ENCODE data around the gene CXCL17.
"Not testable (repeated sequence)": the region's sequence is repeated elsewhere in the genome, so short reads cannot be mapped to it uniquely, and the experiment has no call there.

Gene CXCL17

DNA sequence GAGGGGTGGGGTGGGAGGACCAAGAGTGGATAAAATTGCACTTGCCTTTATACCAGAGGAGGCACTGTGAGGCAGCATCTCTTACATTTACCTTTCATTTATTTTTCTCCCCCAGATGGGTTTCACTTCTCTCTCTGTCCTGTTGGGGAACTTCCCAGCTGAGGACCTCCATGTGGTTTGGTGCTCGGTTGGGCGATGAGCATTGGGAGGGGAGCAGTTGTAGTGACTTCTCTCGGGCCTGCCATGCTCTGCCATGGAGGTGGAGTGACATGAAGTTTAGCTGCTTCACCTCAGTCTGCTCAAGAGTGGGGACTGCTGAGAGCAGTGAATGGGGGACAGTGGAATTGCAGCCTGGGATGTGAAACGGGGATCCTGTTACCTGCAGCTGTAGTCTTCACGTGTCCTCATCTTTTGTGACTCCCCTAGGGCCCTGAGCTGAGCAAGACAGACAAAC is 23.1 kb upstream of the CXCL17 start:
- no peak overlapping the region for H3K27ac ChIP-seq (ENCODE audit: low read depth, low read length)
- peaks cover 32% of the 10 kb centered on the region for H3K4me1 ChIP-seq (ENCODE audit: control insufficient read depth, insufficient read depth, low read length, unreplicated experiment)
- H3K79me2 ChIP-seq (ENCODE audit: control insufficient read depth, insufficient read depth, low read length, unreplicated experiment): no peaks in the 10 kb centered on the region
- H2AFZ ChIP-seq (ENCODE audit: low read length, unreplicated experiment): no peak overlapping the region
- no peak overlapping the region for H3K4me3 ChIP-seq (ENCODE audit: low read depth, low read length)
- H3K27me3 ChIP-seq (ENCODE audit: insufficient read depth, low read length): no peaks in the 10 kb centered on the region
- H3K36me3 ChIP-seq (ENCODE audit: insufficient read depth, low read length): no peaks in the 10 kb centered on the region

DNA sequence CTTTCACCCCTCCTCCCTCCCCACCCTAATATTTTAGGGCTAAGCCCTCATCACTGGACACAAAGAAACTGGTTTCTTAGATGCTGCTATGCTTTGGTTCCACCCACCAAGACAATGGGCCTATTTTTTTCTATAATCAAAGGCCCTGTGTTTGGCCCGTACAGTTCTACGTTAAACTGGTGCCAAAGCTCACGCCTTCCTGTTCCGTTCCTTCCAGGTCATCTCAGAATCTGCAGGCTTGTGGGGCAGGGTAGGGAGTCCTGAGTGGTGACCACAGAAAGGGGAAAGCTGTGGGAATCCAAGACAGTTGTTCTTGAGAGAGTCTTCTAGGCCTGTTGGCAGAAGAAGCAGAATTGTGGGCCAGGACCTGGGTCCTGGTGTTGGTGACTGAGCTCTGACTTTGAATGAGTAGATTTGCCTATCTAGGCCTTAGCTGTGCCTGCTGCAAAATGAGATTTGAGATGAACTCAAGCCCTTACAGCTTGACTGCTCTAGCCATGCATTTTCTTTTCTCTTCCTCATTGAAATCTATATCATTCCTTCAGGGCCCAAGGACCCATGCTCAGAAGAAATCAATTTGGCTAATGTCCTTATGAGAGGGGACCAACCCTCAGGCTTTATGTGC is 19.1 kb upstream of the CXCL17 start:
- Histone ChIP-seq H3K27ac (ENCODE audit: low read depth, low read length) (no peak overlapping the region), H2AFZ (ENCODE audit: low read length, unreplicated experiment) (no peak overlapping the region), H3K27me3 (ENCODE audit: insufficient read depth, low read length) (no peaks in the 10 kb centered on the region), H3K36me3 (ENCODE audit: insufficient read depth, low read length) (no peaks in the 10 kb centered on the region), H3K79me2 (ENCODE audit: control insufficient read depth, insufficient read depth, low read length, unreplicated experiment) (no peaks in the 10 kb centered on the region), H3K4me1 (ENCODE audit: control insufficient read depth, insufficient read depth, low read length, unreplicated experiment) (peaks cover 12% of the 10 kb centered on the region), H3K4me3 (ENCODE audit: low read depth, low read length) (no peak overlapping the region)

DNA sequence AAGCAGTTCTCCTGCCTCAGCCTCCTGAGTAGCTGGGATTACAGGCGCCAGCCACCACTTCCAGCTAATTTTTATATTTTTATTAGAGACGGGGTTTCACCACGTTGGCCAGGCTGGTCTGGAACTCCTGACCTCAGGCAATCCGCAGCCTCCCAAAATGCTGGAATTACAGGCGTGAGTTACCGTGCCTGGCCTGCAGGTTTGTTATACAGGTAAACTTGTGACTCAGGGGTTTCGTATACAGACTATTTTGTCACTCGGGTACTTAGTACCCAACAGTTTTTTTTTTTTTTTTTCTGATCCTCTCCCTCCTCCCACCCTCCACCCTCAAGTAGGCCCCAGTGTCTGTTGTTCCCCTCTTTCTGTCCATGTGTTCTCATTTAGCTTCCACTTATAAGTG is 18.5 kb upstream of the CXCL17 start:
- not testable (repeated sequence) for H3K79me2 ChIP-seq (ENCODE audit: control insufficient read depth, insufficient read depth, low read length, unreplicated experiment); H3K4me3 ChIP-seq (ENCODE audit: low read depth, low read length)

DNA sequence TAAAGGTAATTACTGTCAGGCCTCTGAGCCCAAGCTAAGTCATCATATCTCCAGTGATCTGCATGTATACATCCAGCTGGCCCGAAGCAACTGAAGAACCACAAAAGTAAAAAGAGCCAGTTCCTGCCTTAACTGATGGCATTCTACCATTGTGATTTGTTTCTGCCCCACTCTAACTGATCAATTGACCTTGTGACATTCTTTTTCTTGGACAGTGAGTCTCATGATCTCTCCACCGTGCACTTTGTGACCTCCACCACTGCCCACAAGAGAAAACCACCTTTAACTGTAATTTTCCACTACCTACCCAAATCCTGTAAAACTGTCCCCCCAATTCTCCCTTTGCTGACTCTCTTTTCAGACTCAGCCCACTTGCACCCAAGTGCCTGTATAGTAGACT is 17.2 kb upstream of the CXCL17 start:
- Histone ChIP-seq H3K79me2 (ENCODE audit: control insufficient read depth, insufficient read depth, low read length, unreplicated experiment) (no peaks in the 10 kb centered on the region), H3K27me3 (ENCODE audit: insufficient read depth, low read length) (no peaks in the 10 kb centered on the region), H3K27ac (ENCODE audit: low read depth, low read length) (no peak overlapping the region), H3K36me3 (ENCODE audit: insufficient read depth, low read length) (no peaks in the 10 kb centered on the region), H3K4me1 (ENCODE audit: control insufficient read depth, insufficient read depth, low read length, unreplicated experiment) (peaks cover 9% of the 10 kb centered on the region), H3K4me3 (ENCODE audit: low read depth, low read length) (no peak overlapping the region), H2AFZ (ENCODE audit: low read length, unreplicated experiment) (no peak overlapping the region)

More for the DNA sequence above, 18.5 kb upstream of the CXCL17 start:
- H3K27ac ChIP-seq (ENCODE audit: low read depth, low read length); H2AFZ ChIP-seq (ENCODE audit: low read length, unreplicated experiment); H3K36me3 ChIP-seq (ENCODE audit: insufficient read depth, low read length); H3K27me3 ChIP-seq (ENCODE audit: insufficient read depth, low read length); H3K4me1 ChIP-seq (ENCODE audit: control insufficient read depth, insufficient read depth, low read length, unreplicated experiment): not testable (repeated sequence)

DNA sequence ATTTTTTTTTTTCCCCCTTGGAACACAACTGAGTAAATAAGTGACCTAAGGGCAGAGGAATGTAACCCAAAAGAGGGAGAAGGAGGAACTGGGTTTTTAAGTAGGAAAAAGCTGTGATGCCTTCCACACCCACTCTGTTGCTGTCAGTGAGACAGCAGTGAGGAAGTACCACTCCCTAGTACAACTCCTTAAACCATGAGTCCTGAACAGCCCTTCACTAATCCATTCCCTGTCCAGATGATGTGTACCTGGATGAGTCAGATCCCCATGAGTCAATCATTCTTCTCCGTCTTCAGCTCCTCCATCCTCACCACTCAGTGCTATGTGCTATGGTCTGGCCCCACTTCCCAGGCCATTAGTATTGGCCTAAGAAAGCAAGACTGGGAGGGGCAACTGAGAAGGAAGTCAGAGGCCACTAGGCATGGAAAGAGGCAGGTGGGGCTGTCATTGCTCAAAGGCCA is 12.9 kb upstream of the CXCL17 start:
- H2AFZ ChIP-seq (ENCODE audit: low read length, unreplicated experiment): no peak overlapping the region
- H3K4me3 ChIP-seq (ENCODE audit: low read depth, low read length): no peak overlapping the region
- H3K27me3 ChIP-seq (ENCODE audit: insufficient read depth, low read length): no peaks in the 10 kb centered on the region
- no peaks in the 10 kb centered on the region for H3K36me3 ChIP-seq (ENCODE audit: insufficient read depth, low read length)
- no peaks in the 10 kb centered on the region for H3K79me2 ChIP-seq (ENCODE audit: control insufficient read depth, insufficient read depth, low read length, unreplicated experiment)
- H3K27ac ChIP-seq (ENCODE audit: low read depth, low read length): no peak overlapping the region
- peaks cover 9% of the 10 kb centered on the region for H3K4me1 ChIP-seq (ENCODE audit: control insufficient read depth, insufficient read depth, low read length, unreplicated experiment)

- Histone ChIP-seq H3K4me1 (ENCODE audit: control insufficient read depth, insufficient read depth, low read length, unreplicated experiment) (peaks cover 12% of the 10 kb centered on the region), H3K79me2 (ENCODE audit: control insufficient read depth, insufficient read depth, low read length, unreplicated experiment) (no peaks in the 10 kb centered on the region), H2AFZ (ENCODE audit: low read length, unreplicated experiment) (no peak overlapping the region), H3K4me3 (ENCODE audit: low read depth, low read length) (no peak overlapping the region), H3K27me3 (ENCODE audit: insufficient read depth, low read length) (no peaks in the 10 kb centered on the region), H3K27ac (ENCODE audit: low read depth, low read length) (no peak overlapping the region), H3K36me3 (ENCODE audit: insufficient read depth, low read length) (no peaks in the 10 kb centered on the region)
Measured at GRCh38 chr19:42455086-42455485, 12.3 kb upstream of the CXCL17 start.

GRCh38 chr19:42452590-42452989 is 9.8 kb upstream of the CXCL17 start:
- H3K79me2 ChIP-seq (ENCODE audit: control insufficient read depth, insufficient read depth, low read length, unreplicated experiment): no peaks in the 10 kb centered on the region
- H3K4me3 ChIP-seq (ENCODE audit: low read depth, low read length): no peak overlapping the region
- H3K4me1 ChIP-seq (ENCODE audit: control insufficient read depth, insufficient read depth, low read length, unreplicated experiment): peaks cover 17% of the 10 kb centered on the region
- H2AFZ ChIP-seq (ENCODE audit: low read length, unreplicated experiment): no peak overlapping the region
- H3K36me3 ChIP-seq (ENCODE audit: insufficient read depth, low read length): no peaks in the 10 kb centered on the region
- no peak overlapping the region for H3K27ac ChIP-seq (ENCODE audit: low read depth, low read length)
- H3K27me3 ChIP-seq (ENCODE audit: insufficient read depth, low read length): no peaks in the 10 kb centered on the region

GRCh38 chr19:42450314-42450934 is 7.7 kb upstream of the CXCL17 start:
- H3K27ac ChIP-seq (ENCODE audit: low read depth, low read length): no peak overlapping the region
- no peaks in the 10 kb centered on the region for H3K36me3 ChIP-seq (ENCODE audit: insufficient read depth, low read length)
- no peaks in the 10 kb centered on the region for H3K79me2 ChIP-seq (ENCODE audit: control insufficient read depth, insufficient read depth, low read length, unreplicated experiment)
- H3K4me1 ChIP-seq (ENCODE audit: control insufficient read depth, insufficient read depth, low read length, unreplicated experiment): peaks cover 10% of the 10 kb centered on the region
- no peak overlapping the region for H2AFZ ChIP-seq (ENCODE audit: low read length, unreplicated experiment)
- no peaks in the 10 kb centered on the region for H3K27me3 ChIP-seq (ENCODE audit: insufficient read depth, low read length)
- no peak overlapping the region for H3K4me3 ChIP-seq (ENCODE audit: low read depth, low read length)

GRCh38 chr19:42448306-42448705 is 5.6 kb upstream of the CXCL17 start:
- not testable (repeated sequence) for H3K4me1 ChIP-seq (ENCODE audit: control insufficient read depth, insufficient read depth, low read length, unreplicated experiment); H3K4me3 ChIP-seq (ENCODE audit: low read depth, low read length); H3K79me2 ChIP-seq (ENCODE audit: control insufficient read depth, insufficient read depth, low read length, unreplicated experiment); H2AFZ ChIP-seq (ENCODE audit: low read length, unreplicated experiment); H3K36me3 ChIP-seq (ENCODE audit: insufficient read depth, low read length); H3K27me3 ChIP-seq (ENCODE audit: insufficient read depth, low read length); H3K27ac ChIP-seq (ENCODE audit: low read depth, low read length)

GRCh38 chr19:42445948-42446347 is 3.2 kb upstream of the CXCL17 start:
- H3K4me3 ChIP-seq (ENCODE audit: low read depth, low read length): no peak overlapping the region
- no peaks in the 10 kb centered on the region for H3K36me3 ChIP-seq (ENCODE audit: insufficient read depth, low read length)
- no peak overlapping the region for H2AFZ ChIP-seq (ENCODE audit: low read length, unreplicated experiment)
- H3K4me1 ChIP-seq (ENCODE audit: control insufficient read depth, insufficient read depth, low read length, unreplicated experiment): peaks cover 8% of the 10 kb centered on the region
- no peaks in the 10 kb centered on the region for H3K27me3 ChIP-seq (ENCODE audit: insufficient read depth, low read length)
- no peak overlapping the region for H3K27ac ChIP-seq (ENCODE audit: low read depth, low read length)
- no peaks in the 10 kb centered on the region for H3K79me2 ChIP-seq (ENCODE audit: control insufficient read depth, insufficient read depth, low read length, unreplicated experiment)

GRCh38 chr19:42443944-42444398 is 1.2 kb upstream of the CXCL17 start:
- no peaks in the 10 kb centered on the region for H3K36me3 ChIP-seq (ENCODE audit: insufficient read depth, low read length)
- H3K79me2 ChIP-seq (ENCODE audit: control insufficient read depth, insufficient read depth, low read length, unreplicated experiment): no peaks in the 10 kb centered on the region
- H3K27ac ChIP-seq (ENCODE audit: low read depth, low read length): no peak overlapping the region
- H3K4me3 ChIP-seq (ENCODE audit: low read depth, low read length): no peak overlapping the region
- H3K27me3 ChIP-seq (ENCODE audit: insufficient read depth, low read length): no peaks in the 10 kb centered on the region
- H2AFZ ChIP-seq (ENCODE audit: low read length, unreplicated experiment): no peak overlapping the region
- H3K4me1 ChIP-seq (ENCODE audit: control insufficient read depth, insufficient read depth, low read length, unreplicated experiment): no peaks in the 10 kb centered on the region
